ENCODE measurements around the gene BRCA2.
"Not testable (repeated sequence)": the region's sequence is repeated elsewhere in the genome, so short reads cannot be mapped to it uniquely, and the experiment has no call there.

BRCA2 gene

GRCh38 chr13:32309312-32310133, 5.8 kb upstream of the BRCA2 start:
- no peak for DNase-seq (ENCODE audit: low spot score)

DNA sequence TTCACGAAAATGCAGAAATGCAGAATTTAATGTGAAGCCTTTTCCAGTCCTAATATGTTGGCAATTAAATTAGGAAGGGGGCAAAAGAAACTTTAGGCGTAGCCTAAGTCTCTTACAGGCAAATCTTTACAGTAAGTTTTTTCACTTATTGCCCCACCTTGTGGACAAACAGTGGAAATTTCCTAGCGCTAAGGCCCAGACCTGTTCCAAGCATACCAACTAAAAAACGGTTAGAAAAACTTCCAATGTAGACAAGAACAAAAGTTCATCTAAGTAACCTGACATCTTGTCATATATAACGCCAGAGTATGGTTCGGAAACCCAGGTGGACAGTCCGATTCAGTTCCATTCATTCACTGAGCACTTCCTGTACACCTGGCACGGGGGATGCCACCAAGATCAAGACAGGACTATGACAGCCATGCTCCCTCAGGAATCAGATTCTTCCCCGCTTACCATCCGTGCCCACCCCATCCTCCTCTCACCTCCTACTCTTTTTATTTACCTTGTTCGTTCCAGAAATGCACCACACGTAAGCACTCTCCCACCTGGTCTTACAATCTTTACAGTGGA, 5.1 kb upstream of the BRCA2 start:
- DNase-seq (ENCODE audit: low spot score), result peak; percentile 30

- no peak for DNase-seq (ENCODE audit: low spot score)
Measured at GRCh38 chr13:32311188-32311897, 4.0 kb upstream of the BRCA2 start.

DNA sequence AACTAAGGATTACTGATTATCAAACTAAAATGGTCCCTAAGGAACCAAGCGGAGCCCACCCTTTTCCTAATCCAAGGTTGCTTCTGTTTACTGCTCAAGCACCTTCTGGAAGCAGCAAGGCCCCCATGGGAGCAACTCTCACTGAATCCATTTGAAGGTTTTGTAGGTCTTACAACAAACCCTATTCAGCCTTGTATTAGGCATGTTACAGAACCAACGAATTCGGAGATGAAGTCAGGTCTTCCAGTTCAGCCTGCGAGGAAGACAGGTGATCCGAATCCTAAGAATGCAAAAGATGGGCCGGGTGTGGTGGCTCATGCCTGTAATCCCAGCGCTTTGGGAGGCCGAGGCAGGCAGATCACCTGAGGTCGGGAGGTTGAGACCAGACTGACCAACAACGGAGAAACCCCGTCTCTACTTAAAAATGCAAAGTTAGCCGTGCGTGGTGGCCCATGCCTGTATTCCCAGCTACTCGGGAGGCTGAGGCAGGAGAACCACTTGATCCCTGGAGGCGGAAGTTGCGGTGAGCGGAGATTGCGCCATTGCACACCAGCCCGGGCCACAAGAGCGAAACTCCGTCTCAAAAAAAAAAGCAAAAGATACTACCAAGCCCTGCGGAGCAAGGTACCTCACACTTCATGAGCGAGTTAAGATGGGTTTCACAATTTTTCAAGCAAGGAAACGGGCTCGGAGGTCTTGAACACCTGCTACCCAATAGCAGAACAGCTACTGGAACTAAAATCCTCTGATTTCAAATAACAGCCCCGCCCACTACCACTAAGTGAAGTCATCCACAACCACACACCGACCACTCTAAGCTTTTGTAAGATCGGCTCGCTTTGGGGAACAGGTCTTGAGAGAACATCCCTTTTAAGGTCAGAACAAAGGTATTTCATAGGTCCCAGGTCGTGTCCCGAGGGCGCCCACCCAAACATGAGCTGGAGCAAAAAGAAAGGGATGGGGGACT, 754 bp upstream of the BRCA2 start:
- peak; percentile 31 for DNase-seq (ENCODE audit: low spot score)

GRCh38 chr13:32316028-32316339, 676 bp downstream of the BRCA2 start:
- DNase-seq (ENCODE audit: low spot score), result no peak

GRCh38 chr13:32316501-32316900, 1.2 kb downstream of the BRCA2 start:
- DNase-seq (ENCODE audit: low spot score), result no peak

- no peak for DNase-seq (ENCODE audit: low spot score)
Measured at GRCh38 chr13:32317716-32318465, 2.6 kb downstream of the BRCA2 start.

- no peak for DNase-seq (ENCODE audit: low spot score)
Measured at GRCh38 chr13:32320528-32320927, 5.2 kb downstream of the BRCA2 start.

DNA sequence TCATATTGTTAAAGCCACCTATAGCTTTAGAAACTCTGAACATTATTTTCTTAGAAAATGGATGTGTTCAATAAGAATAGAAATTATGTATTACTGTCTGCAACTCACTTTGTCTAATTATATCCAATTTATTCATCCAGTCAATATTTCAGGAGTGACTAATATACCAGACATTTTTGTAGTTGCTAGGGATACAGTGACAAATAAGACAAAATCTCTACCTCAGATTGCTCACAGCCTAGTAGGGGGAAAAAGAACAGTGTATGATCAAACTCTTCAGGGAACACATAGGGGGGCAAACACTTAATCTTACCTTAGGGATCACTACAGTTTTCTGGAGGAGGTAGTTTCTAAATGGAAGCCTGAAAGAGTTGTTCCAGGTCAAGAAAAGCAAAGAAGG, 8.6 kb downstream of the BRCA2 start:
- no peak for DNase-seq (ENCODE audit: low spot score)

GRCh38 chr13:32330441-32330840, 15.1 kb downstream of the BRCA2 start:
- DNase-seq (ENCODE audit: low spot score), result no peak

DNA sequence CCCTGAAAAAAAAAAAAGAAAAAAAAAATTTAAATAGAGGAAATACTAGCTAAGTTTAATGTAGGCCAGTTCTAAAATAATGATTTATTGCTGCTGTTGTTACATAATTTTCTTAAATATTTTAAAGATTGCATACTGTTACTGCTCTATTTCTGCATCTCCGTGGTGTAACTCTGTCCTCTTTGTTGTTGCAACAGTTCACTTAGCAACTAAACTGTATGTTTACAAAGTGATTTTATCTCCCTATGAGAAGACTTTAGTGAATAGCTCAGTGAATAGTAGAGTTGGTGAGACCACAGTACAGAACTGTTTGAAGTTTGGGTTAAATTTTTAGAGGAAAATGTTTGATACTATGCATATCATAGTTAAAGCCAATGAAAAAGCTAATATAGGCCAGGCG, 19.4 kb downstream of the BRCA2 start:
- no peak for DNase-seq (ENCODE audit: low spot score)

DNA sequence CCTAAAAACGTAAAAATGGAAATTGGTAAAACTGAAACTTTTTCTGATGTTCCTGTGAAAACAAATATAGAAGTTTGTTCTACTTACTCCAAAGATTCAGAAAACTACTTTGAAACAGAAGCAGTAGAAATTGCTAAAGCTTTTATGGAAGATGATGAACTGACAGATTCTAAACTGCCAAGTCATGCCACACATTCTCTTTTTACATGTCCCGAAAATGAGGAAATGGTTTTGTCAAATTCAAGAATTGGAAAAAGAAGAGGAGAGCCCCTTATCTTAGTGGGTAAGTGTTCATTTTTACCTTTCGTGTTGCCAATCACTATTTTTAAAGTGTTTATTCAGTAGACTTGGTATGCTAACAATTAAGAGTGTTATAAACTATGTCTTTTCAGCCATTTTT, 25.6 kb downstream of the BRCA2 start:
- no peak for DNase-seq (ENCODE audit: low spot score)

- no peak for DNase-seq (ENCODE audit: low spot score)
Measured at GRCh38 chr13:32347651-32348050, 32.3 kb downstream of the BRCA2 start.

- DNase-seq (ENCODE audit: low spot score), result not testable (repeated sequence)
Measured at GRCh38 chr13:32350839-32351441, 35.6 kb downstream of the BRCA2 start.

- DNase-seq (ENCODE audit: low spot score), result no peak
Measured at GRCh38 chr13:32354040-32354439, 38.7 kb downstream of the BRCA2 start.

GRCh38 chr13:32355935-32356334, 40.6 kb downstream of the BRCA2 start:
- DNase-seq (ENCODE audit: low spot score), result not testable (repeated sequence)

- DNase-seq (ENCODE audit: low spot score), result no peak
Measured at GRCh38 chr13:32362574-32362973, 47.3 kb downstream of the BRCA2 start.

DNA sequence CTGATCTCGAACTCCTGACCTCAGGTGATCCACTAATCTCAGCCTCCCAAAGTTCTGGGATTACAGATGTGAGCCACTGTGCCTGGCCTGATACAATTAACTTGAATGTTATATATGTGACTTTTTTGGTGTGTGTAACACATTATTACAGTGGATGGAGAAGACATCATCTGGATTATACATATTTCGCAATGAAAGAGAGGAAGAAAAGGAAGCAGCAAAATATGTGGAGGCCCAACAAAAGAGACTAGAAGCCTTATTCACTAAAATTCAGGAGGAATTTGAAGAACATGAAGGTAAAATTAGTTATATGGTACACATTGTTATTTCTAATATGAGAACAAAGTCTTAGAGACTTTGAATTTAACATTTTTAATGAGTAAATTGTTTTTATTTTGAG, 55.5 kb downstream of the BRCA2 start:
- DNase-seq (ENCODE audit: low spot score), result no peak

GRCh38 chr13:32376642-32377415, 61.5 kb downstream of the BRCA2 start:
- DNase-seq (ENCODE audit: low spot score), result no peak

- DNase-seq (ENCODE audit: low spot score), result no peak
Measured at GRCh38 chr13:32378012-32378411, 62.7 kb downstream of the BRCA2 start.
